ENCODE results near the gene SAMD8.
A peak's percentile ranks its signal among the peaks of the same experiment; 100 is the strongest.
"Not testable (repeated sequence)": the region's sequence is repeated elsewhere in the genome, so short reads cannot be mapped to it uniquely, and the experiment has no call there.

SAMD8 gene

DNA sequence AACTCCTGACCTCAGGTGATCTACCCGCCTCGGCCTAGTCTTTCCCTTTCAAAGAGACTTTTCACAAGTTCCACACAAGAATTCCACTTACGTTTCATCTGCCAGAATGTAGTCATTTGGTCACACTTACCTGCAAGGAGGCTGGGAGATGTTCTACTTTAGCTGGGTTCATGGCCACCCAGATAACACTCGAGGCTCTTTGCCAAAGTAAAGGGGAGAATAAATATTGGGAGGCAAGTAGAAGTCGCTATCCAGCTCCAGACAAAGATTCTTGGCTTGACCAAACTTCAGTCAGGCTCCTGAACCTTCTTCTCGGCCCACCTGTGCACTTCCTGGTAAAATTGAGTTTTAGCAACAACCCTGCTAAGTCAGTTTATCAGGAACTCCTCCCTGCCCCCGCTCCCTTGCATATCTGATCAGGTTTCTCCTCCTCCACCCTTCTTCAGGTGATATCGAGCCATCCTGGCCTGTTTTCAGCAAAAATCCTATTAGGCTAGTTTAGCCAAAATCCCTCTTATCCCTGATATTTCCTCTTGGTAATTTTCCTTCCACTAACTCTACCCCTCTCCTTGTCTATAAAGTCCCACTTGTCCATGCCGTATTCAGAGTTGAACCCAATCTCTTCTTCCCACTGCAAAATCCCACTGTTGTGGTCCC is 25.1 kb upstream of the SAMD8 start:
- no peak for DNase-seq

DNA sequence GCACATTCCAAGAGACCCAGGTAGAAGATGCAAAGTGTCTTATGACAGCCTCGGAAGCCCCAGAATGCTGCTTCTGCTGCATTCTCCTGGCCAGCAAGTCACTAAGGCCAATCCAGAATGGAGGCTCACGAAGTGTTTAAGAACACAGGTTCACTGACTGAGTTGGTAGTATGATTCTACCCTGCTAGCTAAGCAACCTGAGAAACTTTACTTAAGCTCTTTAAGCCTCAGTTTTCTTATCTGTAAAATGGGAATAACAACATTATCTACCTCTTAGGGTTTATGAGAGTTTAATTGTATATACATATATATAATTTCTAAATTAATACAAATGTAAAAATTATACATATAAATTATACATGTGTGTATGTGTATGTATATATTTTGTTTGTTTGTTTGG is 22.8 kb upstream of the SAMD8 start:
- no peak for DNase-seq

DNA sequence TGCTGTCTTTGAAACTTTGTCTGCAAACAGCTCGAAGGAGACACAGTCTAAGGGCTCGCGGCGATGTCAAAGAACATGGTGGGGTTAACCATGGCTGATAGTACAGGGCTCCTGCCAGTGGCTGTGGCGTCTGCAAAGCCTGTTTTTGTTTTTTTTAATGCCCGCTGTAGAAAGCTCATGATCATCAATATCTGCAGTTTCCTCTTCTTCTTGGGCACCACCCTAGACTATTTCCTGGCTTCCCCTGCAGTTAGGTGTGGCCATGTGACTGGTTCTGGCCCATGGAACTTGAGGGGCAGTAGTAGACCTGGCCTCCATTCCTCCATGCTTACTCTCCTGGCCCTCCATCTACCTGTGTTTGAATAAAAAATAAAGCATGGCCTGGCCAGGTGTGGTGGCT is 21.8 kb upstream of the SAMD8 start:
- DNase-seq: no peak

DNA sequence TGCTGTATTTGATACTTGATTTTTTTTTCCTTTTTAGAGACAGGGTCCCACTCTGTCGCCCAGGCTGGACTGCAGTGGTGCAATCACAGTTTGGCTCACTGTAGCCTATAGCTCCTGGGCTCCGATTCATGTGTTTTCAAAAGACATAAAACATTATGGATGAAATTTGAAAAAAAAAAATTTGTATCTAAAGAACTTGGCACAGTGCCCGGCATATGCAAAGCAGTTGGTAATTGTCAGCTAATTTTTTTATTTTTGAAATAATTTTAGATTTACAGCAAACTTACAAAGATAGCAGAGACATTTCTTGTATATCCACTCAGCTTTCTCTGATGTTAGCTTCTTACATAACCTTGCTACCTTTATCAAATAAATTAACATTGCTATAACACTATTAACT is 20.3 kb upstream of the SAMD8 start:
- no peak for DNase-seq

DNA sequence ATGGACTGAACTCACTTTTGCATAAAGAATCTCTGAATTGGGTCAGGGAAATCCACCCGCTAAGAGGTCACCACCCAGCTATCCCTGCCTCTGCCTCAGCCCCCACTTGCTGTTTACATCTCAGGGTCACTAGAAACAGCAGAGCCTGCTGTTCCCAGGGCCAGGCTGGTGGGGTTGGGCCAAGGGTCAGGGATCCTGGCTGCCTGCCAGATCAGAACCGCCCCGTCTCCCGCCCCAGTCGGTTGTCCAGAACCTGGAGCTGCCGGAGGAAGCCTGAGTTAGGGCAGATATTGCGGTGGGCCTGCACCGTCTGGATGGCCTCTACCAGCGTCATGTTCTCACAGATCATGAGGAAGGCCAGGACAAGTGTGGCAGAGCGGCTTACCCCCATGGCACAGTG is 17.0 kb upstream of the SAMD8 start:
- no peak for DNase-seq

DNA sequence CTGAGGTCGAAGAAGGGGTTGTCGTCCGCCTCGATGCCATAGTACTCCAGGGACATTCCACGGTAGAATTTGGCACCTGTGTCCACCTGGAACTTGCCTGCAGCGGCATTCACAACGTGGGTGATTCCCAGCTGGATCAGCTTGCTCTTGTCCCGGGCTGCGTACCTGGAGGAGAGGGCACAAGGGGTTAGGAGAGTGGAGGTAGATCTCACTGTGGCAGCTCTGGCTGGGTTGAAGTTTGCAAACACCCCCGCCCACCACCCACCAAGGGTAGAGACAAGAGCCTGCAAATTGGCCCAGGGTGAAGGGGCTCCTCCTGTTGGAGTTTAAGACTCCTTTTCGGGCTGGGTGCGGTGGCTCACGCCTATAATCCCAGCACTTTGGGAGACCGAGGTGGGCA is 15.8 kb upstream of the SAMD8 start:
- no peak for DNase-seq

DNA sequence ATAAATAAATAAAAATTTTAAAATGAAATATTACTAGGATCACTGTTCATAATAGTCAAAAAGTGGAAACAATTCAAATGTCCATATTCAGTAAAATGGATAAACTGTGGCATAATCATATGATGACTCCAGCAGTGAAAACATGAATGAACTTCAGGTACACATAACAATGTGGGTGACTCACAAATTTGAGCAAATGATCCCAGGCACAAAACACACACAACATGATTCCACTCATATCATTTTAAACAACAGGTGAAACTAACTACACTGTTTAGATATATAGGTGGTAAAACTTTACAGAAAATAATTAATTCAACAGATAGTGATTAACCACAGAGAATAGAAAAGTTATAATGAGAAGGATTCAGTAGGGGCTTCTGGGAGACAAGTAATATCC is 14.7 kb upstream of the SAMD8 start:
- no peak for DNase-seq

DNA sequence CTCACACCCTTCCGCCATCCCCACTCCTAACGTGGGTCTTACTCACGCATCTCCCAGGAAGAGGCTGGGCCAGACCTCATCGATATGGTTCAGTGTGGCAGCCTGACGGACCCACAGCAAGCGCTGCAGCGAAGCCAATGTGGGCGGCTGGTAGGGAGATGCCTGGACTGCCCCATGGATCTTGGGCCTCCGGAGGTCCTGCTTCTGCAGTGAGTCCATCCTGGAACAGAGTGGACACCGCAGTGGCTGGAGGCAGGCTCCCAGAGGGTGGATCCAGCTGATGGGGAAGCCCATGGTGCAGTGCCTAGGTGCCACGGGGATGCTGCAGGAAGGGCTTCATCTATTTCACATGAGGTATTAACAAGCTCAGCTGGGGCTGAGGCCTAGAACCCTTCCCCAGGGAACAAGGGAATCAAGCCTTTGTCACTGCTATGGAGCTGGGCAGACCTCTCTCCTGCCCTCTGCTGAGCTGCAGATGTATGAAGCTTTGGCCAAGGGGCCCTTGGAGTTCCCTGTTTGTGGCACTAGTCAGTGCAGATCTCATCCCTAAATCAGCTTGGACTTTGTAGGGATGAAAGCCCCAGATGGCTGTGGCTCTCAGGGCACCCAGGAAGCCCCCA is 13.7 kb upstream of the SAMD8 start:
- DNase-seq: peak; percentile 58

DNA sequence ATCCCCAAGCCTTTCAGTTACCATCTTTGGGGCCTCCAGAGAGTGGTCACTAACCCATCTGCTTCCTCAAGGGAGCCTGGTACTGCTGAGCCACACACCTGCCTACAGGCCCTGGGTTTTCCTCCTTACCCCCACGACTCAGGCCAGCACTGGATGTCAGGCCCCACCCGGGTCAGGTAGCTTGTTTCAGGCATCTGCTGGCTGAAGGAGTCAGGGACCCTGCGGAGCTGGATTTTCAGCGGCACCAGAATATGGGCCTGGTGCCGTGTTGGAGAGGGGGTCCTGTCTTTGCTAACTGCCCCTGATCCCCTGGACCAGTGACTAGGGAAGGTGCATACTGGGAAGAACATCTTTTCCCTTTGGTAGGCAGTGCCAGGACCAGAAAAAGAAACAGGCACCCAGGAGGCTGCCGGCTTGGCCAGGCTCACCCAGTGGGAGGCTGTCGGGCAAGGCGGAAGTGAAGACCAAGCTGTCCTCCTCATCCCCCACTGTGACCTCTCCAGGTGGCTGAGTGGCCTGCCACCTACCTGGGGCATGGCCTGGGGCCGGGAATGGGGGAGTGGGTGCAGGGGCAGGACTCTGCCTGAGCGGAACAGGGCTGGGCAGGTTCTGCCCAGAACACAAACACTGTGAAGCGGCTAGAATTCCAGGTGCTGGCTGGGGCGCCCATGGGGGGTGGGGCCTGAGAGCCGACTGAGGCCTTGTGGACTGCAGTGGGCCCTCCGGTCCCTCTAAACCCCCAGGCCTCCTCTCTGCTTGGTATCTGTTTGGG is 12.4 kb upstream of the SAMD8 start:
- peak; percentile 69 for DNase-seq

DNA sequence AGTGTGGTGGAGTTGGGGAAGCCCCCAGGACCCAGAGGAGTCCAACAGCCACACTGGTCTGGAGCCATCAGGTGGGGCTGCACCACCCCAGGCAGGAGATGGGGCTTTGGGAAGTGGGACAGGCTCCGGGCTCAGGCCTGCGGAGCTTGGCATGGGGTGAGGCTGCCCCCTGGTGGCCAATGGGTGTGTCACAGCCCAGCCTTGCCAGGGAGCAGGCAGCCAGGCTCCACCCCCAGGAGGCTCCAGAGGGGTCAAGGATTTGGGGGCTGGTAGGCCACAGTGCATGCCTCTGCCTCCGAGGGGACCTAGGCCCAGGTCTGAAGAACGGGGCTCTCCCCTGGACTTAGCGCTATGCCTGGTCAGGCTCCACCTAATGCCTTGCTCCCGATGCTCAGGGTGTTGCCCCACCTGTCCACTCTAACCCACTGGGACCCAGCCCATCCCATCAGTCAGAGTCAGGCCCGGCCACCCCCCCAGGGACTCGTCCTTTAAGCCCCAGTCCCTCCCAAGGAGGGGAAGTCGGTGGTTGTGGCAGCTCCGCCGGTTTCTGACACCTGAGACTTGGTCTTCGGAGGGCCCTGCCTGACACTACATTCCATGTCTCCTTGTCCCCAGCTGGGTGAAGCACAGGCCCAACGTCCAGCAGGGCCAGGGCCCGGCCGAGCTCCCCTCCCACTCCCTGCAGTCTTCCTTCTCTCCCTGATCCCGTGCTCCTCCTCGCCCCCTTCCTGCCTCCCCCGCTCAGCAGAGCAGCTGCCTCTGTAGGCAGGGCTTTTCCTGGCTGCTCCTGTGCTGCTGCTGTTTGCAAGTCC is 11.3 kb upstream of the SAMD8 start:
- DNase-seq: peak; percentile 79

DNA sequence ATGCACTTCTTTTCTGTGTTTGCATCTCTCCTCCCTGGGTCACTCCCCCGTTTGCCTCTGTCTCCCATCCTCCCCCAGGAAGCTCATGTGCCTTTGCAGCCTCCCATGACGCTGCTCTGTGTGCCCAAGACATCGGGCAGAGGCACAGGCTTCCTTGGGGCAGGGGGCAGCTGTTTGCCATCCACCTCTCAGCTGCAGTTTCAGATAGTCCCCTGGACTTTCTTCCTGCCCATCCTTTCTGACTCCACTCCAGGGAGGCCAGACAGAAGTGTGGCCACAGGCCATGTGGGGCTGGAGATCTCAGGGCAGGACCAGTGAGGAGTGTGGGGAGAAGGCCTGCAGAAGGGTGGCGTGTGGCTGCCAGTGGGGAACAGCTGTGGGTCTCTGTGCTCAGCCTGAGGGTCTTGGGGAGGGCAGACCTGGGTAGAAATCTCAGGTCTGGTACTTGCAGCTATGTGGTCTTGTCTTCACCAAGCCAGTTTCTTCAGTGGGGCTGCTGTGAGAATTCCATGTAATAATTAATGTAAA is 10.6 kb upstream of the SAMD8 start:
- DNase-seq: no peak

DNA sequence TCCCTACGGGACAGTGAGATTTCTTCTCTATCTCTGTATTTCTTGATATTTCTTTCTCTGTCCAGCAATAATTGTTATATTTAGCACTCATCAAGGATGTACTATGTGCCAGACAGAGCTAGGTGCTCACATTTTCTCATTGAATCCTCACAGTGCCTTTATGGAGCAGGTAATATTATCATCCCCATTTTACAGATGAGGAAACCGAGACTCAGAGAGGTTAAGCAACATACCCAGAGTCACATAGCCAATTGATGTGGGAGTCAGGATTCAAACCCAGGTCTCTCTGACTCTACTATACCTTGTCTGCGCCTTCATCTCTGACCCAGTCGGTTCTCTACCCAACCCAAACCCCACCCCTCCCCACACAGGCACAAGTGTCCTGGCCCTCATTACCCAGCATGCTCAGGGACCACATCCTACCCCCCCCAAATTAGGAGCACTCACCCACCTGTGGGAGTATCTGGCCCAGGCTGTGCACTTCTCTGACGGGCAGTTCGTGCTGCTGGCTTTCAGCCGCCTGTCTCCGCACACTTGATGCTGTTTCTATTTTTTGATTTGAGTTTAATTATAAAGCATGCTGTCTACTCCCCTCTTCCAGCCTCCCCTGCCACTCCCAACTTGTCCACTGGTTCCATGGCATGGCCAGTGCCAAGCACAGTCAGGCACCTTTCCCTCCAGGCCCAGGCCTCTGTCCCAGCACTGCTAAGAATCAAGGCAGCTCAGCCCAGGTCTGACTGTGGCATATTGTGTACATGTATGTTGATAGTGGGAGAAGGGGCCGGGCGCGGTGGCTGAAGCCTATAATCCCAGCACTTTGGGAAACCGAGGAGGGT is 9.8 kb upstream of the SAMD8 start:
- DNase-seq: no peak

DNA sequence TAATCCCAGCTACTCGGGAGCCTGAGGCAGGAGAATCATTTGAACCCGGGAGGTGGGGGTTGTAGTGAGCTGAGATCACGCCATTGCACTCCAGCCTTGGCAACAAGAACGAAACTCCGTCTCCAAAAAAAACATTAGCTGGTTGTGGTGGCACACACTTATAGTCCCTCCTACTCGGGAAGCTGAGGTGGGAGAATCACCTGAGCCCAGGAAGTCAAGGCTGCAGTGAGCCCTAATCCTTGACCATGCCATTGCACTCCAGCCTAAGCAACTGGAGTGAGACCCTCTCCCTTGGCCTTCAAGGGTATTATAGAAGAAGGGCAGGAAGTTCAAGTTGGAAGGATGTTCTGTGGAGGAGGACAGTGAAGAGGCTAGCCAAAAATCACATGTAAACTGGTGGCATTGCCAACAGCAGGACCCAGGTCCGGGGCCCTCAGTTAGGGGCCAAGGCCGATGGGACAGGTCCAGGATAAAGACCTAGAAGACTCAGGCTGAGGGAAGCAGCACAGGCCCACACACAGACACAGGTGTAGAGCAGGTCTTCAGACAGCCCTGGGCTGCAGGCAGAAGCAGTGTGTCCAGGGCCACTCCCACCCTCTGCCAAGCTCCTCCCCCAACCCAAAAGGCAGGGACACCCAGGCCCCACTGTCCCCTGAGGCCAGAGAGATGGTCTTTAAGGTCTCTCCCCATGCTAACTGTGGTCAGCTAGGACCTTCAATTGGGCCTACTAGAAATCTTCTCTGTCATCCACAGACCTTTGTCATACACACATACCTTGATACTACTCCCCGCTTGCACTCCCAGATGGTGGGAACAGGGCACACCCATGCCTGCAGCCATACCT is 8.4 kb upstream of the SAMD8 start:
- no peak for DNase-seq

DNA sequence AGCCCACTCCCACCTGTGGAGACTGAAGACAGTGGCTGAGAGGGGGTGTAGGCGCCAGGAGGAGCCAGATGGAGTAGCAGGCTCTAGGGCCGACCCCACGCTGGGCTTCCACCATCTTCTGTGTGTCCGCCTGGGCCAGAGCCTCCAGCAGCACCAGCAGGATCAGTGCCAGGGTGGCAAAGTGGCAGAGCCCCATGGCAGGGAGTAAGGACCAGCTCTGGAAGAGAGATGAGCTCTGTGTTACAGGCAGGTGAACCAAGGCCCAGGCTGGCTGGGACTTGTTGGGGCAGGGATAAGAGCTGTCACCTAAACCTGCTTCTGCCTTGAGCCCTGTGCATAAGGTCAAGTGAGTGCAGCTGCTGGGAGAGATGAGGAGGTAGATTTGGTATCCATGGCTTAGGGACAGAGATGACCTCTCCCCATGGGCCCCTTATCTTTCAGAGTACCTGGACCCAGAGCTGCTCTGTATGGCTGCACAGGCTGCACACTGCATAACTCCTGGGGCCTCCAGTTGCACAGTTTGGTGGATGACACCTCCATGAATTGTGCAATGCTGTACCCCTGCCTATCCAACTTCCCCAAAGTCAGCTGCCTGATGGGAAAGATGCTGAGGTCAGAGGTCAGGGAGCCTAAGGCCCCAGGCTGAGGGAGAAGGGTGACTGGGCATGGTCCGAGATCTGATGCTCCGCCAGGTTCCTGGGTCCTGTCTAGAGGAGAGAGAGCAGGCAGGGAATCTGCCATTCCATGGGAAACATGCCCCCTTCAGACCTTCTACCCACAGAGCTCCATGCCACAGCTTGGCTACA is 7.4 kb upstream of the SAMD8 start:
- no peak for DNase-seq

DNA sequence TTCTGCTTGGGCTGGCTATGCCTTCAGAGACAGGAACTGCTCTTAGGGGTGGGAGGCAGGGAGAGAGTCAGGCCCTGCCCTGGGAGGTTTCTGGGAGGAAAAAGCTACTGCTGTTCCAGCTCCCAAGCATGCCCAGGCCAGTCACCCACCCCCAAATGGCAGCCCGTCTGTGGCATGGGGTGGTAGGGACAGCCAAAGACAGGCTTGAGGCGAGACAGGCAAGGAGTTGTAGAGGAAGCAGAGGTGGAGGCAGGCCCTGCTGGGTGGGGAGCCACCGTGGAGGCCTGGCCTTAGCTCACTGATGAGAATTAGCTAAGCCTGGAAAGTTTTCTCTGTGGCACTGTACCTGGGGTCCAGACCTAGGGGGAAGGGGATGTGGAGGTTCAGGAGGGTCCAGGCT is 6.6 kb upstream of the SAMD8 start:
- DNase-seq: no peak

DNA sequence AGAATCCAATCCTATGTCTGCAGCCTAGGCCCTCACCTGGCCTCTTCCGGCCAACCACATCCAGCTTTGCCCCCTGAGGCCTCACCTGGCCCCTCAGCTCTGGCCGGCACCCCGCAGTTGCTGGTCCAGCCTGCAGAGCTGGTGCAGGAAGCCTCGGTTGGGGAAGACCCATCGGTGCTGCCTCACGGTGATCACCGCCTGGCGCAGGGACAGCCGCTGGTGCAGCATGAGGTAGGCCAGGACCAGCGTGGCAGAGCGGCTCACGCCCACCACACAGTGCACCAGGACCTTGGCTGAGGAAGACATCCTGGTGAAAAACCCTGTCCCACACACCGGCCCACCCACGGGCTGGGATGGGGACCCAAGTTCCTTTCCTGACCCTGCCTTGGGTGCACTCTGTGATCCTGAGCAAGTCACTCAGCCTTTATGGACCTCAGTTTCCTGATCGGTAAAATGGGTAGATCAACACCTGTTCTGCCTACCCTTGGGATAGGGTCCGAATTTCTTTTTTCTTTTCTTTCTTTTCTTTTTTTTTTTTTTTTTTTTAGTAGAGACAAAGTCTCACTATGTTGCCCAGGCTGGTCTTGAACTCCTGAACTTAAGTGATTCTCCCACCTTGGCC is 5.8 kb upstream of the SAMD8 start:
- DNase-seq: no peak

DNA sequence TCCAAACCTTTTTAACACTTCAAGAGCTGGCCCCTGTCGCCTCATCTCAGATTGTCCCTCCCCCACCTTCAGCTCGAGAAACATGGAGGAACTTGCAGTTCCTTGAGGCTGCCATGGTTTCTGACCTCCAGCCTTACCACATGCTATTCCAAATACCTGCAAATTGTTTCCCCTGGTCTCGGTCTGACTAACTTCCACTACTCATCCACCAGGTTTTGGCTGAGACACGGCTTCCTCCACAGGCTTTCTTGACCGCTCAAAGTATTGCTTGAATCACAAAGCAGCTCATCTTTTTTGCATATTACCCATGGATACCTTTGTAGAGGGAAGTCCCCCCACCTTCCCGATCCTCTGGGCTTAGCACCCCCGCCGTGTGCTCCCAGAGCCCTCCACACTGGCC is 5.2 kb upstream of the SAMD8 start:
- no peak for DNase-seq

DNA sequence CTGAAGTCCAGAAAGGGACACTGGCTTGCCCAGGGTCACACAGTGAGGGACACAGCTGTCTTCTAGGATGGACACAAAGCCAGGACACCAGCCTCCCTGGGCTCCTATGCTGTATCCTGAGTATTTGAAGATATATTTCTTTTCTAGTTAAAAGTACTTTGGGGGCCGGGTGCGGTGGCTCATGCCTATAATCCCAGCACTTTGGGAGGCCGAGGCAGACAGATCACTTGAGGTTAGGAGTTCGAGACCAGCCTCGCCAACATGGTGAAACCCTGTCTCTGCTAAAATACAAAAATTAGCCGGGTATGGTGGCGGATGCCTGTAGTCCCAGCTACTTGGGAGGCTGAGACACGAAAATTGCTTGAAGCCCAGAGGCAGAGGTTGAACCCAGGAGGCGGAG is 4.6 kb upstream of the SAMD8 start:
- not testable (repeated sequence) for DNase-seq

DNA sequence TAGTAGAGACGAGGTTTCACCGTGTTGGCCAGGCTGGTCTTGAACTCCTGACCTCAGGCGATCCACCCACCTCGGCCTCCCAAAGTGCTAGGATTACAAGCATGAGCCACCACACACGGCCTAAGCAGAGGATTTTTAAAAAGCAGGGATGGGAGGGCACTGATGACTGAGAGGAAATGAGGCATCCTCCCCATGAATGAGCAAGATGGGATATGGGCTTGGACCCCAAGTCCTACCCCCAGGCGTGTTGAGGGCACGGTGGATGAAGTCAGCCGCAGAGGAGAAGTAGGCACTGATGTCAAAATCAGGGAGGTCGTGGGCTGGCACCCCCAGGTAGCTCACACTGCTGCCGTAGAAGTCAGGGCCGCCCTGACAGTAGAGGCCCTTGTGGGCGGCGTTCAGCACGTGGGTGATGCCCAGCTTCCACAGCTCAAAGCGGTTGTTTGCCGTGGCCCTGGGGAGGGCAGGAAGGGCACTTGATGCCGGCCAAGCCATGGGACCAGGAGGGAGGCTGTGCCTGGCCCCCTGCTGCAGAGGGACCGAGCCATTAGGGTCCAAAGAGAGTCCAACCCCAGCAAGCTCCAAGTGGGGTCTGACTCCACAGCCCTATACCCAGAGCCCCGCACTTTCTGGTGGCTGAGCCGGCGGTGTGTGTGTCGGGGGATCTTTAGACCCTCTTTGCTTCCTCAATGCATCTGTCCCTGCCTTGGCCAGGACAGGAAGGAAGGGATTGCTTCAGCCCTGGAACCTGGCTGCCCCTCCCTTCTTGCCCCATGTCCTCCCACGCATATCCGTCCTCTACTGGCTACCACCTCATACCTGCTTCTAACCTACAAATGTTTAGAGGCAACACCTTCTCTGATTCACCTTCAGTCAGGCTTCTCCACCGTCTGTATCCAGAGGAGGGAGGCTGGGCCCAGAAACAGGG is 3.4 kb upstream of the SAMD8 start:
- no peak for DNase-seq

All from NCI-H146 (cell line).